Measurements from ENCODE around the gene MXD3.
A peak's percentile ranks its signal among the peaks of the same experiment; 100 is the strongest.
"Not testable (repeated sequence)": the region's sequence is repeated elsewhere in the genome, so short reads cannot be mapped to it uniquely, and the experiment has no call there.

MXD3 gene

DNA sequence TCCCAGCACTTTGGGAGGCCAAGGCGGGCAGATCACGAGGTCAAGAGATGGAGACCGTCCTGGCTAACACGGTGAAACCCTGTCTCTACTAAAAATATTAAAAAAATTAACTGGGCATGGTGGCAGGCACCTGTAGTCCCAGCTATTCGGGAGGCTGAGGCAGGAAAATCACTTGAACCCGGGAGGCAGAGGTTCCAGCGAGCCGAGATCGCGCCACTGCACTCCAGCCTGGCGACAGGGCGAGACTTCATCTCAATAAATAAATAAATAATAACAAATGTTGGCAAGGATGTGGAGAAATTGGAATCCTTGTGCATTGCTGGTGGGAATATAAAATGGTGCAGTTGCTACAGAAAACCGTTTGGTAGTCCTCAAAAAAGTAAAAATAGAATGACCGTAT, 31.3 kb upstream of the MXD3 start:
- DNase-seq = not testable (repeated sequence)

DNA sequence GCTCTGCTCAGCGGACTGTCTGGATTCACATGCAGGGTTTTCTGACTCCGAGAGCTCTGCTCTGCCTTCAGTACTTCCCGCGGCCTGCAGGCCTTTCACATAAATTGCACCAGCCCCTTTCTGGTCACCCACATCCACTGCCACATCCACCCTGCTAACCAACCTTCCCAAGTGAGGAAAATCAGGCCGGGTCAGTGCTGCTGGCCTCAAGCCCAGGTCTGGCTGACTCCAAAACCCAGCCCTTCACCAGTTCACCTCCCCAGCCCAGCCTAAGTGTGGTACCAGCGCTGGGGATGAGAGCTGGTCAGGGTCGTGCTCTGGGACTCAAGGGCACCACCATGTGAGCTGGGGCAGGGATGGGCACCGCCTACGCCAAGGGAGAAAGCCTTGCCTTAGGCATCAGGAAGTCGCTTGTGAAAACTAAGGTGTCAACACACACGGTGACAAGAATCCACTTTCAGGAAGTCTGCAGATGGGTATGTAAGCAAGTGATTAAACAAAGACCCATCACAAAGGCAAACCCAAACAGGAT, 27.5 kb upstream of the MXD3 start:
- DNase-seq = no peak

DNA sequence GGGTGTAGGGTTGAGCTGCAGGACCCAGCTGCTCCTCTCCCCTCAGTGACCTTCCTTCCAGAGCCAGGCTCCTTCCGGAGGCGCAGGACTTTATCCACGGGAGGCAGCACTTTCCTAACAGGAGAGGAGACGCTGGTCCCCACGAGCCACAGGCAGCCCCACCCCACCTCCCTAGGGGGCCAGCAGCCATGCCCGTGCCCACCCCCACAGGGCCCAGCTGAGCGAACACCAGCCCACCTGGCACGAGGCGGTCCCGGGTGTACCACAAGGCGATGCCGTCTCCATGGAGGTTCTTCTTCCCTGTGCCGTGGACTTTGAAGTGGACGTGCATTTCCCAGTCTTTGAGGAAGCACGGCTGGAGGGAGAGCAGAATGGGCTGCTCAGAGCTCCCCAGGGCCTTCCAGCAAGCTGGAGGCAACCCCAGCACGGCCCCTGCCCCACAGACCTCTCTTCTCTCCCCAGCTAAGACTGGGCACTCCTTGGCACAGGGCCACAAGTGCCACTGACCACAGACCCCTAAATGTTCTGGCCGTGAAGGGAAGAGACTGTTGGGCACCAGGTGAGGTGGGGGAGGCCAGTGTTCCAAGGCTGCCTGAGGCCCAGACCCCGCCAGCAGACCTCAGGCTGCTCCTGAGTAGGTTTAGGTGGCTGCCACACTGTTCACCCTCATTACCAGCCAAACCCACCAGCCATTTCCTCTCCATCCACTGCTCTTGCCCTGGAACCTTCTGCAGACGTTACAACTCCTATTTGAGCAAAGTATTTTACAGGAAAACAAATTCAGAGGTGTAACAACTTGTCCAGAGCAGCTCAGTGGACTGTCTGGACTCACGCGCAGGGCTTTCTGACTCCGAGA, 26.8 kb upstream of the MXD3 start:
- no peak for DNase-seq

DNA sequence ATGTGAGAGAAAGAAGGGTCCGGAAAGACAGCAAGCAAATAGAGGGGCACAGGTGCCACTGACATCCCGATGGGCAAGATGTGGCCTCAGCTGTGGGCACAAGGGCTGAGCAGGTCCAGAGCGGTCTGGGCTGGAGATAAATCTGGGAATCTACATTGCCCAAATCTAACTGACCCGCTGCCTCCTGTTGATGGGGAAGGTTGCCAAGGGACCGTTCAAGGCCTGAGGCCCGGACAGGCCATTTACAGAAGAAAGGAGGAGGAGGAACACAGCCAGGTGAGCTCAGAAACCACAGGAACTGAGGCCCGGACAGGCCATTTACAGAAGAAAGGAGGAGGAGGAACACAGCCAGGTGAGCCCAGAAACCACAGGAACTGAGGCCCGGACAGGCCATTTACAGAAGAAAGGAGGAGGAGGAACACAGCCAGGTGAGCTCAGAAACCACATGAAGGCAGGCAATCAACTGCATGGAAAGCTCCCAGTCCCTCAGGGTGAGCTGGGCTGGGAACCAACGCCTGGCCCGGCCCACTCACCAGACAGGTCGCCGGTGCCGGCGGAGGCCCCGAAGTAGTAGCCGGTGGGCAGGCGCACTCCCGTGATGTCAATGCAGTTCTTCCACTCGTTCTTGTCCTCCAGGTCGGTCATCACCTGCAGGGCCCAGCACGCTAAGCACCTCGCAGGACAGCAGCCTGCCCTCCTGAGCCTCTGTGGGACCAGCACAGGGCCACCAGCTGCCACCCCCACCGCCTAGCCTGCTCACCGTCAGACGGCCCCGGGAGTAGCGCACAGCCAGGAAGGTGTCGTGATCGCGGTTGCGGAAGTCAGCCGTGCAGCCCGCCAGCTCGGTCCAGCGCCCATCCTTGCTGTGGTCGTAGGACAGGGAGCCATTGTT, 25.2 kb upstream of the MXD3 start:
- no peak for DNase-seq

DNA sequence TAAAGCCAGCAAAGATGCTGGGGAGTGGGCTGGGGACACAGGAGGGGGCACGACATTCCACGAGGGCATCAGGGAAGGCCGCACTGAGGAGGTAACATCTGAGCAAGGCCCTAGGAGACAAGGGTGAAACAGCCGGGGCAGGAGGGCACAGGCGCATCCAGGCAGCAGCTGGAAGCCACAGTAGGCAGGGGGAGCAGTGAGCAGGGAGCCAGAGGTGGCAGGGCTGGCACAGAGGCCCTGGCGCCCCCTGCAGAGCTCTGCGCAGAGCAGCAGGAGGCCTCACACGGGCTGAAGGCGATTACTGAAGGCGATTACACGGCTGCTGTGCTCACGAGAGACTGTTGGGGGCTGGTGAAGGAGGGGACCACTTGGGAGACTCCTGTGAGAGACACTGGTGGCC, 24.4 kb upstream of the MXD3 start:
- peak; percentile 46 for DNase-seq

DNA sequence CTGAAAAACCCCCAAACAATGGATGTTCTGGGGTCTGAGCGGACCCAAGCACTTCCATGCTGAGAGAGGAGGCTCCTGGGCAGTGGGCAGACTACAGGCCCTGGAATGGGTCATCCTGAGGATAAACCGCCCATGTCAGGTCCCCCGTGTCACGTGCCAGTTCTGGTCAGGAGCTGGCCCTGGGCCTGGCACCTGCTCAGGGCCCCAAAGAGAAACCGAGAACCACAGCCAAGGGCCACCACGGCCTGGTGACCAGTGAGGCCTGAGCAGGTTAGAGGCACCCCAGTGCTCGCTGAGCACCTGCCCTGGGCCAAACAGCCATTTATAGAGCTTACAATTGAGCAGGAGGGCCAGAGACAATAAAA, 24.0 kb upstream of the MXD3 start:
- DNase-seq = no peak

DNA sequence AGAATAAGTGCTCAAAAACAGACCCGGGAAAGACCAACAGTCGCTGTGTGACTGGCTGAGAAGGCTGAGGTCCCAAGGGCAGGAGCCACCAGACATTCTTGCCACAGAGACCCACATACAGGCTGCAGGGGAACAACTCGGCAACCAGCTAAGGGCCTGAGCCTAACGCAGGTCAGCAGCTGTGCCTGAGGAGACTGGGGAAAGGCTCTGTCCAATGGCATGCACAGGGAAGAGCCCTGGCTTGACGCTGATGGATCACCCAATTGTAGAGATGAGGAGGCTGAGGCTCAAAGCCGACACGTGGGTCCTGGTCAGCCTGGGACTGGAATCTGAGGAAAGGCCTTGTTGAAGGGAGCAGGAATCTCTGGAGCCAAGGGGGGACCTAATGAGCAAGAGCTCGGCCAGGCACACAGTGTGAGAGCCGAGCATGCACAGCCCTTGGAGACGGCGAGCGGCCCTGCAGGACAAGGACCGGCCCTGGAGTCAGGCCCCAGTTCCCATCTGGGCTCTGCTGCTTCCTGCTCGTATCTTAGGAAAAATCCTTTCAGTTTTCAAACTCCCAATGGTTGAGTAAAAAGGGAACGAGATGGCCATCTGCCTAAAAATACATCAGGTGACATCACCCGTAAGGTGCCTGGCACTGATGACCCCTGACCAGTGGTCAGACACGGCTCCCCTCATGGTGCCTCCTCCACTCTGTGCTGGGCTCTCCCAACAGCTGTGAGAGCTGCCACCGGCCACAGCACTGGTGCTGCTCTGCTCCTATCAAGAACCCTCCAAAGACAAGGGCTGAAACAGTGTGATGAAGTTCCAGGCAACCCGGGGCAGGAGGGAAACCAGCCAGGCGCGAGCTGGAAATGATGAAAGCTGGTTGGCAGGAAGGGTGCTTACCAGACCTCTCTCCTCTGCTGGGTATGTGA, 23.3 kb upstream of the MXD3 start:
- no peak for DNase-seq

DNA sequence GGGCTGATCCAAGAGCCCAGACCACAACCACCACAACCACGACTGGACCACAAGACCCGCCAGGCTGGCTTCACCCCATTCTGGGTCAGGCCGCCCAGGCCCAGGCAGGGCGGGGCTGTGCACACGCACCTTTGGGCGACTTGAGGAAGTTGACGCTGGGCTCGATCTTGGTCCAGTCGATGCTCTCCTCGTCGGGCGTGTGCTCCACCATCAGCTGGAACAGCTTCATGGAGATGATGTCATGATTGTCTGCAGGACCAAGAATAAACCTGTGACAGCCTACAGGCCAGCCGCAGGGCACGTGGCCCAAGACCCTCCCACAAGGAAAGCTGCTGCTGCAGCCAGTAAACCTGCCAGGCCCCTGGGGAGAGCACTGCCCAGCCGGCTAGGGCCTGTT, 22.5 kb upstream of the MXD3 start:
- no peak for DNase-seq

DNA sequence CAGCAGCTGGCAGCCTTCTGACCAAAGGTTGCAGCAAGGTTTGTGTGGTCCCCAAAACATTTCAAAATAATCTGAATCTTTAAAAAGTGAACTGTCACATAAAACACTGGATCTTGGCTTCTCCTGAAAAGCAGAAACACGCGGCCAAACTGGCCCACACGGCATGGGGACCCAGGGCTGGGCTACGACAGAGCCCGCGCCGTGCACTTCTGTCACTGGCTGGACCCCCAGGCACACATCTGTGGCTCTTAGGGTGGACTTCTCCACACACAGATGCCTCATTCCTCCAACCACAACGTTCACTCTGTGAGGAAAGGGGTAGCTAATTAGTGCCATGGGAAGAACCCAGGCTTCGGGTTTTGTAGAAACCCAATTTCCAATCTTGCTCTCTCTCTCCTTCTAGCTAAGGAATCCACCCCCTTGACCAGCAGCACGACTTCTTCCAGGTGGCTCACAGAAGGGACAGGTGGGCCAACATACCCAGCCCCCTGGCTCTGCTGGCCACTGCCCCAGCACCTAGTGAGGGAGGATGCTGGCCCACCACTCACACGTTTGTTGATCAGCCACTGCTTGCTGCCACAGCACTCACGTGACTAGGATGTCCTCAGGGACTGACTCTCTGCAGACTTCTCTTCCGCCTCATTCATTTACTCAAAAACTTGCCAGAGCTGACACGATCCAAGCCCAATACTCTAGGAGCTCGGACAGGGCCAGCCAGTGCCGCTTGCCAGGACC, 21.9 kb upstream of the MXD3 start:
- DNase-seq = no peak

DNA sequence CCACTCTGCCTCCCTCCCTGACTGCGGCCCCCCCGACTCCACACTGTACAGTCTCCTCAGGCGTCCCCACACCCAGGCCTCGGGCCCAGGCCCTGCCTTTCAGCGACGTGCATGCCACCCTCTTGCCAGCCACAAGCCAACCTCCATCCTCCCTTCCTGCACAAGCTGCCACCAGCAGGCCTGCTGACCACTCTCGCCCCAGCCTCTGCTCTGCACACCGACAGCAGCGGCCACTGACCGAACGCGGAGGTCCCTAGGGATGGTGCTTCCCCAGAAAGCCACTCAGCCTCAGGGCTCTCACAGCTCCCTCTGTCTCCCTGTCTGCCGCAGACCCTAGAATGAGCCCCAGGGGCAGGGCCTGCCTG, 21.2 kb upstream of the MXD3 start:
- DNase-seq = no peak

DNA sequence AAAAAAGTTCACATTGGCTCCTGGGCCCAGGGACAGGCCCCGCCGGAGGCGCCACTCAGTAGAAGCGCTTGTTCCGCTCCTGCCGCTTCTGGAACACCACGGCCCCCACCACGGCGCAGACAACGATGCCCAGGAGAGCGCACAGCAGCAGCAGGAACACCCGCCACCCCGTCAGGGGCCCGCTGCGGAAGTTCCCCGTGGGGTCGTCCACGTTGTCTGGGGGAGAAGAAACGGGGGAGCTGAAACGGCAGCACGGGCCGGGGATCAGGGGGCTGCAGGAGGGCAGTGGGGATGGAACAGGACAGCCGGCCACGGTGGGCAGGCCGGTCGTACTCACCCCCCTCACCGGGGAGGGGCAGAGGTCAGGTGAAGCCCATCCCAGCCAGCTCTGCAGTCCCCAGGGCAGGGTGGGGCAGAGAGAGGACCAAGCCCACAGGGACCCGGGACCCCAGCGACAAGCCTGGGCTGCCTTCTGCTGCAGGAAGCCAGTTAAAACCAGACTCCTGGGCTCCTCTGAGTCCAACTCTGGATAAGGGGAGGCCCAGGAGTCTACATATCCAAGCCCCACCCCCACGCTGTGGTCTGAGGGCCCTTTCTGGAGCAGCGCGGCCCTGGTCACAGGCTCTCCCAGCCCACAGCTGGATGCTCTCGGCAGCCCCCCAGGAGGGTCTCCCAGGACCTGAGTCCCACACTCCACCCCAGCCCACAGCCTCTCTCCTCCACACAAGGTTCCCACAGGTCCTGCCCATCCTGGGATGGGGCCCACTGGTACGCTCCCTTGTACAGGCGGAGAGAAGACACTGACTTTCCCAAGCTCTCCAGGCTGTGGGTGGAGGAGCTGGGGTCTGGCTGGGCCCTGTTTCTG, 20.6 kb upstream of the MXD3 start:
- DNase-seq = no peak

DNA sequence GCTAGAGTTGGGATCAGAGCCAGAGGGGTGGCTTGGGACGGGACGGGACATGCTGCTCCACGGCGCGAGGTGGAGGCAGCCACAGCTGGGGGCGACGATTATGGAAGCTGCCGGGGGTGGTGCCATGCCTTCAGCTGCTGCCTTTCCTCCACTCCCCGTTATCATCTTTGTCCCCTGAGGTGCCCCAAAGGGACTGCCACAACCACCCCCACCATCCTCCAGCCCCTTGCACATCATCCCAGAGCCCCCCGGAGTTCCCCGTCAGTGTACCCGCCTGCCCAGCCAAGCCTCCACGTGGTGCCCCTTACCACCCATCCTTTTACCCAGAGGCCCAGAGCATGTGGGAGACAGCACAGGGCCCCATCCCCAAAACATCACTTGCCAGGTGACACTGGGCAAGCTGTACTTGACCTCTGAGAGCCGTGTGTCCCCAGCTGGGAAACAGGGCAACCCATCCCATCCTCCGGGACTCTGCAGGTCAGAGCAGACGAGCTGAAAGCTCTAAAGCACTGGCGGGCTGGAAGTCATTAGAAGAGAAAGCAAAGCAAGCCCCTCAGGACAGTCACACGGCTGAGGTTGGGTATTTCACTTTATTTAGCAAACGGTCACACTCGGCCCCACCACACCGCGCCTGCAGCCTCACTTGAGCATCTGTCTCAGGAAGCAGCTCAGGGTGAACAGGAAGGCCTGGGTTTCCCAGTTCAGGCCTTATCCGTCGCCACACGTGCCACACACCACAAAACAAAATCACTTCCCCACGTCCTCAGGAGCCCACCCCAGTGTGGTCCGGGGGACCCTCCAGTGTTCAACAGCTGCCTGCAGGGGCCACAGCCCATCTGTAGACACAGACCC, 19.5 kb upstream of the MXD3 start:
- DNase-seq = no peak

DNA sequence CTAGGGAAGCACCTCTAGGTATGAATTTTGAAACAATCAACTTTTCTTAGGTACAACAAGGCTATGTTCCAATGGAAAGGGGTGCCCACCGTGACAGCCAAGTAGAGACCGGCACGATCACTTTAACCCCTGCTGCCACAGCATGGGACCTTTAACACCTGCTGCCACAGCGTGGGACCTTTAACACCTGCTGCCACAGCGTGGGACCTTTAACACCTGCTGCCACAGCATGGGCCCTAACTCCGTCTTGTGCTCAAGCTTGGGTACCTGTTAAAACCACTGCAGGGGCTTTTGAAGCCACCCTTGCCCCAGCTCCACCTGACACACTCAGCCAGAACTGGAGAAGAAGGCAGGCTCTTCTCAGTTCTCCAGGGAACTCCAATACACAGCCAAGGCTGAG, 18.2 kb upstream of the MXD3 start:
- no peak for DNase-seq

DNA sequence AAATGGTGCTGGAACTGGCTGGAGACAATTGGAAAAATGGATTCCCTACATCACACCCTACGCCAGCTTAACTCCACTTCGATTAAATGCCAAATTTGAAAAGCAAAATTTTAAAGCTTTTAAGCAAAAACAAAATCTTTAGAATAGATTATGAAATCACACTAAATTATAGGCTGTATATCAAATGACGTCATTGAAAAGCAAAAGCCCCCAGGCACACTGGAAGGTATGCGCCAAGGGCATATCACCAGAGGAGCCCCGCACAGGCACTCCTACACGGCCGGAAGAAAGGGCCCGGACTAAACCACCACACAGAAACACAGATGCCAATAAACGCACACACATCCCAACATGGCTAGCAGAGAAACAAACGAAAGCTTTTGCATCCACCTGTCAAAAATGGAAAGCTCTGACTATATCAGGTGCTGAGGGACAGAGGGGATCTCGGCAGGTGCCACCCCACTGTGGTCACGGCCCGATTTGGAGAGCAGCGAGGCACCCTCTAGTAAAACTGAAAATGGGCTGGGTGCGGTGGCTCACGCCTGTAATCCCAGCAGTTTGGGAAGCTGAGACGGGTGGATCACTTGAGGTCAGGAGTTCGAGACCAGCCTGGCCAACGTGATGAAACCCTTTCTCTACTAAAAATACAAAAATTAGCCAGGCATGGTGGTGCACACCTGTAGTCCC, 17.0 kb upstream of the MXD3 start:
- no peak for DNase-seq

DNA sequence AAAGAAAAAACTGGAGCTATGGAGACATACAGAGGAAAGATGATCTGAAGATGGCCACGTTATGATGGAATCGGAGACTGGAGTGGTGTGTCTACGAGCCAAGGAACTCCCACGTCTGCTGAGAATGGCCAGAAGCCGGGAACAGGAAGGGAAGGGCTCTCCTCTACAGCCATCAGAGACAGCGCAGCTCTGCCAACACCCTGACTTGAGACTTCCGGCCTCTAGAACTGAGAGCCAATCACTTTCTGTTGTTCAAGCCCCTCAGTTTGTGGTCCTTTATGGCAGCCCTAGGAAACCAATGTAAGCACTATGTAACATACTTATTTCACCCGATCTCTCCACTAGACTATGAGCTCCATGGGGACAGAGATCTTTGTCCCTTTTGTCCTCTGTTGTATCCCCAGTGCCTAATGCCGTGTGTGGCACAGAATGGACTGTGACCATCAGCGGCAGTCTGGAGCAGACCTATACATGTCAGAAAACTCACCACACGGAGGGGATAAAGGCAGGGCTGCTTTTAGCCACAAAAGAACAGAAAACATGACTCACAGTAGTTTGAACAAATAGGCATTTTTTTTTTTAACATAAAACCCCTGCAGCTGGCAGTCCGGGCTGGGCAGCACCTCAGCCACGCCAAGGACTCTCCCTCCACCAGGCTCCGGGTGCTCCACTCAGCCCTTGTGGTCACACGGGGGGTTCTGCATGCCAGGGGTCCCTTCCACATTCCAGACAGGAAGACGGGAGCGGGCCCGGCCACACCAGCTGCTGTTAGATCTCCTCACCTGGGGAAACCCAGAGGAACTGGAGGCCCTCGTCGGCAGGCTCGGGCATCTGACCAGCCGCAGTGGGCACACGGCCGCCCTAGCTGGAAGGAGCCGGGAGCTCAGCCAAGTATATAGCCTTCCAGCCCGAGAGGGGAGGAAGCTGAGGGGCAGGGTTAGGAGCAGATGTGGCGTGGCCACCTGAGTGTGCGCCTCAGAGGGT, 16.1 kb upstream of the MXD3 start:
- DNase-seq = no peak

DNA sequence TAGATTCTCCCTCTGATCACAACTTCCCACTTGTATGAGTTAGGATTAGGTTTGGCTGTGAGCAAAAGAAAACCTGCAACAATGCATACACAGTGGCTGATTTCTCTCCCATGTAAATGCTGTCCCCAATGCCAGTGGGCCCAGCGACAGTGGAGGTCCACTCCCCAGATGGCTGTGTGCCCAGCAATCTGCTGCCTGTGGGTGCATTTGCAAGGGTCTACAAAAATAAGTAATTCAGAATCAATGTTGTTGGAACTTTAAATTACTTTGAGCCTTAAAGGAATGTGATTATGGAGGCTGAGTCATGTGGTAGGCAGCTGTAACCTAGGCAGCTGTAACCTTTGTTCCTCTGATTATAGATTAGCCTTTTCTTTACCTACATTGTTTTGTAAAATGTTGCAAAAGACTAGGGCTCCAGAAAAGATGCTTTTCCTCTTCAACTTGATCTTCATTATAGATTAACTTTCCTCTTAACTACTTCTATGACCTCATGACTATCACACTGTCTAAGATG, 14.2 kb upstream of the MXD3 start:
- no peak for DNase-seq

DNA sequence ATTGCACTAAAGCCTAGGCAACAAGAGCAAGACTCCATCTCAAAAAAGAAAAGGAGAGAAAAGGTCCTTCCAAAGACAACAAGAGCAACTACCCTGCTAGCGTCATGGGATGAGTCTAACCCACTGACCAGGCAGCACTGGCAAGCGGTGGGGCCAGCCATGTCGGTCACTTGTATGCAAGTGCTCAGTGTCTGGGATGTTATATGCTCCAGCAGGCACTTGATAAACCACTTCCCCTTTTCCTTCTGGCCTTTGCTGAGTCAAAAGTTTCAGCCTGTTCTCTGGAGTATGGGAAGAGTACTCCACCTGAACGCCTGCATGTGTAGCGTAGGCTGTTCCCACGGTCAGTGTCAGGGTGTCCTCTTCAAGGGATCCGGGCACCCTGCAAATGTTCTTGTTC, 9.2 kb upstream of the MXD3 start:
- DNase-seq = no peak
